HG03354 (cell line): Measurements from ENCODE around the gene LIPC.

Source experiments
- ATAC-seq: cut with Tn5 transposase; IDR thresholded peaks from one replicate; pipeline ENCODE4 v1.9.1; 2021; ENCODE audit warnings: mild to moderate bottlenecking; ENCODE audit not compliant: unreplicated experiment, poor library complexity, severe bottlenecking

LIPC gene

DNA sequence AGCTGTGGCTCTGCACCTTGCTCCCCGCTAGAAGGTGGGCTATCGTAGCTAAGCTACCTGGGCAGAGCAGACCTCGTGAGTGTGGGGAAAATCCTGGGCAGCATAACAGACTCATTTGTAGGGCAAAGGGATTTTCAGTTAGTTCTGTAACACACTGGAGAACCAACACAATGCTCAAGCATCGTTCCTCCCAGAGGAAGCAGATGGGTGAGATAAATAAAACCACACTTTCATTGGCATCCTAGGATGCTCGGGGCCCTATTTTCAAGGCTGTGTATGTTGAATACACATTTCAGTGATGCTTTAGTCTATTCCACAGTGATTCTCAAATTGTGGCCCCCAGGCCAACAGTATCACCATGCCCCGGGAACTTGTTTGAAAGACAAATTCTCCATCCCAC, 20.0 kb downstream of the LIPC start:
- no peak for ATAC-seq

DNA sequence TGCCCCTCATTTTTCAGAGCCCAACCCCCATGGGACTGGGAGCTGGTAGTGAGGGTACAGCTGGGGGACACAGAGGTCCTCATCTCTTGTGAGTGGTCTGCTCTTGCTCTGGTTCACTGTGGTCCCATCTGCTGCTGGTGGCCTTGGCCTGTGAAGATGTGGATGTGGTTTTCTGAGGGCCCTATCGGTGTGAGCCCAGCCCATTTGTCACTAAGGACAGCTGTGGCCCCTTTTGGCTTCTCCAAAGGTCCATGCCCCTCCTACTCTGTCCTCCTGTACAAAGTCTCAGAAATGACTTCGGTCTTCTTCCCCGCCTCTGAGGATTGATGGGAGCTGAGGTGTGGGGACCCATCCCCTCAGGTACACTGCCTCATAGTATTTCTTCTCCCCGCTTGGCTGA, 21.0 kb downstream of the LIPC start:
- no peak for ATAC-seq

DNA sequence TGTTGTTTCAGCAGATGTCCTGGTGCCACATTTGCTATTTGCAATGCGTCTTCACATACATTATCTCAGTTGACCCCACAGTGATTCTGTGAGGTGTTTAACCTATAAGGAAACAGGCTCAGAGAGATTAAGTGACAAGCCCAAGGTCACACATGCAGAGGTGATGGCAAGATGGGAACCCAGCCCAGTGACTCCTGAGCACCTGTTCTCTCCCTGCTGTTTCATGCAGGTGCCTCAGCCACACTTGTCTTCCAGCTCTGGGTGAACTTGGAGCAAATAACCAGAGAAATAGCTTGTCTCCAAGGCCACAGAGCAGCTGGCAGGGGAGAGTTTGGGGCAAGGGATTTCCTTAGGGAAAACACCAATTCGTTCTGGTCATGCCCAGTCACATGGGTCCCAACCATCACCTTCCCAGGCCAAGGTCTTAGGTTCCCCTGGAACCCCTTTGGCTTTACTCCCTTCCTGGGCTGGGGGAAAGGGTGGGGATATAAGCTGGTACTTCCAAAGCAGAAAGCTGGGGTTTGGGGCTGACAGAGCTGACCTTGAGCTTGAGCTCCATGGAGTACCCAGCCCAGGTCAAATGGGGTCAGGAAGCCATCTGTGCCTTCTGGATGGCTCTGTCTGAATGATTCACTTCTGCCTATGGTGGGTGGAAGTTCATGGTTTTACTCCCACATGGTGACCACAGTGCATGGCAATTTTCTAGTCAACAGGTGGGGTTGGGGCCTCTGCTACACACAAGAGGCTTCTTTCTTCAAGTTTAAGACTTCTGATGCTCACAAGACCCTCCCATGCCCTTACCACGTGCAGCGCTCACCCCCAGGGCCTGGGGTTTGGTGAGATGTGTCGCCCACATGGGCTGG, 22.4 kb downstream of the LIPC start:
- ATAC-seq: no peak

DNA sequence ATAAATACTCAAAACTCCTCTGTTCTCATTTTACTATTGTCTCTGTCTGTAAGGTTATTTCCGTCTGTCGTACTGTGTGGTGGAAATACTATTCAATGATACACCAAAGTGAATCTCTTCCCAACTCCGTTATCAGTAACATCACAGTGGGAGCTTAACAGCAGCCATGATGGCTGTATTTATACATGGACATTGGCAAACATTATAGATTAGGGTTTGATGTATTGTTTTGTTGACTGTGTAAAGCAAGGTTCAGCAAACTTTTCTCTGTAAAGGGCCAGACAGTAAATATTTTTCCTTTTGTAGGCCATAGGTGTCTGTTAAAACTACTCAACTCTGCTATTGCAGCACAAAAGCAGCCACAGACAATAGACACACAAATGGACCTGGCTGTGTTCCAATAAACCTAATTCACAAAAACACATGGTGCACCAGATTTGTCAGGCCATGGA, 23.2 kb downstream of the LIPC start:
- no peak for ATAC-seq

DNA sequence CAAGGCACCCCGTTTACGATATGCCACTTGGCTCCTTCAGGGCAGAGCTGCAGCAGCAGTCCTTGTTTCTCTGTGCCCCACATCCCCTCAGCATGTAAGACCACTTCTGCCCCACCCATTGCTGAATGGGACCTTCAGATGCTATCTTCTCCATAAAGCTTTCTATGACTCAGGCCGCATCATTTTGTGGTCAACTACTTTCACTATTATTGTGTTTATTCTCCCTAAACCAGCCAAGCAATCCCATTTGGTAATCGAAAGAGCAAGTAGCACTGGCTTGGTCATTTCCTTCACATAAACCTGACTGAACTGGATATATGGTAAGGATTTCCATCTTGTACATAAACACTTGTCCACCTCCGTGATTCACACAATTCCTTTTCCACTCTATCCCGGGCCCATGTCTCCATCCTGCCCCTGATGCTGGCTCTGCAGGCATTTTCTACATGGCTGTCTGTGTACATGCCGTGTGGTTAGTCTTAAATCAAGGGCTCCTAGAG, 25.7 kb downstream of the LIPC start:
- ATAC-seq: peak; percentile 77

DNA sequence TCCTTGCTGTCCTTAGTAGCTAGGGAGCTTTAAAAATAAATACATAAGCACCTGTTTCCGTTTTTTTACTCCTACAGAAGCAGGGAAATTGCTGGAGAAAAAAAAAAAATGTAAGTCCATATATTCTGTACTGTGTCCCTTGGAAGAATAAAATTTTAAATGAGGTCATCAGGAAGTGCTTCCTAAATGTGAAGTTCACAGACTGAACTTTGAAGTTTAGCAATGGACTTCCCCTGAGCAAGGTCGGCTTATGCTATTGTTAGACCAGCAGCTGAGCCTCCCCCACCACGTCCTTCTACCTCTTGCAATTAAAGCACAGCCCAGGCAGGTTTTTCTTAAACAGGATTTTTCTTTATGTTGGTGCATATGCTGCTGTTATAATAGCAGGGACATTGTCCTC, 26.3 kb downstream of the LIPC start:
- ATAC-seq: peak; percentile 32

DNA sequence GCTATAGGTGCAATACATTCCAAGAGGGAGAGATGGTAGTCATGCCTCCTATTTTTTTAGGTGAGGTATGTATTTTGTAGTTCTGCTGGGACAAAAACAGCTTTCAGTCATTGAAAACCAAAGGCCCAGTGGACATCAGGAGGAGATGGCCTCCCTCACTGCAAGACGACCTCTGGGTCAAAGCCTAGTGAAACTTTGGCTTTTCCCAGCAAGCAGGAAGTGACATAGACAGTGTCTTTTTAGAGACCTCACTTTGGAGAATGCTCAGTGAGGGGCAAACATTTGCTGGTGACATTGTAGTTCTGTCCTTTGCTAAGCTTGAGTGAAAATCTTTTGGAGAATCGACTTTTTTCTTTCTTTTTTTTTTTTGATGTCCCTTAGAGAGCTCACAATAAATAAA, 27.3 kb downstream of the LIPC start:
- ATAC-seq: no peak

DNA sequence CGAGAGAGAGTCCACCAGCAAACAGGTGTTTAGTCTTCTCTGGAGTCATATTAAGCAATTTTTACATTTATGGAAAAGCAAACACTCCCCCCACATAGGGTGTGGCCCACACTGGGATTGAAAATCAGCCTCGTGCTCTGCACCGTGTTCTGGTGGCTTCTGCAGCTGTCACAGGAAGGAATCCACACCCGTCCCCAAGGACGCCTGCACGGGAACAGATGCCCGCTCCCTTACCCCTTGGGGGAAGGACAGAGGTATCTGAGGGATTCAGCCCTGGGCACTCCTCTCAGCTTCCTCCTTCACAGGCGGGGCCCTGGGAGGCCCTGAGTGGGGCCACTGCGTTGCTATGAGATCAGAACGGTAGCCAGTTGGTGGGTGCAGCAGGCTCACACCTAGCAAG, 27.8 kb downstream of the LIPC start:
- ATAC-seq: no peak

DNA sequence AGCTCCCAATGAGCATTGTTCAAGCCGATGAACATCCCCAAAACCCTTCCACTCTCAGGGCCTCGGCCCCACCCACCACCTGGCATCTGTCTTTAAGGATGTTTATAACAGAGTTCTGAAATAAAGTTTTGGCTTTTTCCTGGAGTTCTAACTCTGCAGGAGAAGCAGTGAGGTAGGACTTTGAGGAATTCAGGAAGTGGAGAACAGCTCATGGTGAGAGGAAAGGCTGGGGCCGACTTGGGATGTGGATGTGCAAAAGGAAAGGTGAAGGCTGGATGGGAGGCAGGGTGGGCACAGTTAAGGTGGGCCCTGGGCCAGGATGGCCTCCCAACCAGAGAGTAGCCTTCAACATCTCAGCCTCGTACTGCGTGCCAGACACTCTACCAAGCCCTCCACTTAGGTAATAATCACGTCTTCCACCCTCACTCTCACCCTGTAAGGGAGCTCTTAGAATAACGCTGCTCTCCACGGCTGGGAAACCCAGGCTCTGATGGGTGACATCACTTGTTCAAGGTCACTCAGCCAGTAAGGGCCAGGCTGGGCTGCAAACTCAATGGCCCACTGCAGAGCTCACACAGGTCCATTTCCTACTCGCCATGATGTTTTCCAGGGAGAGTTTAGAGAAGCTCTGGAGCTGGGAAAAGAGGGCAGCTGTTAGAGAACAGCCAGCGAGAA, 28.5 kb downstream of the LIPC start:
- ATAC-seq: no peak

DNA sequence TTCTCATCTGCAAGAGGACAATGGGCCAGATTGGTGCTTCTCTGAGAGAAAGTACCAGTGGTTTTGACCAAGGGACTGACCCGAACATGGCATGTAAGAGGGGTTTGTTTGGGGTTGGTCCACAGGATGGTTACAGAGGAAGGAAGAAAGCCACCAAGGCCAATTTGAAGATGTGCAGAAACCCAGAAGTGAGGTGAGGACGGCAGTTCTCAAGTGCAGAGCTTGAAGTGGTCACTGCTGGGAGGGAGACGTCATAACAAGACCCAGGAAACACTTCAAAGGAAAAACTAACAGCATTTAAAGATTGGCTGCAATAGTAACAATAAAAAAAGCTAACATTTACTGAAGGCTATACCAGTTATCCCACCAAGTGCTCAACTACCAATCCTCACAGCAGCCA, 29.1 kb downstream of the LIPC start:
- no peak for ATAC-seq

DNA sequence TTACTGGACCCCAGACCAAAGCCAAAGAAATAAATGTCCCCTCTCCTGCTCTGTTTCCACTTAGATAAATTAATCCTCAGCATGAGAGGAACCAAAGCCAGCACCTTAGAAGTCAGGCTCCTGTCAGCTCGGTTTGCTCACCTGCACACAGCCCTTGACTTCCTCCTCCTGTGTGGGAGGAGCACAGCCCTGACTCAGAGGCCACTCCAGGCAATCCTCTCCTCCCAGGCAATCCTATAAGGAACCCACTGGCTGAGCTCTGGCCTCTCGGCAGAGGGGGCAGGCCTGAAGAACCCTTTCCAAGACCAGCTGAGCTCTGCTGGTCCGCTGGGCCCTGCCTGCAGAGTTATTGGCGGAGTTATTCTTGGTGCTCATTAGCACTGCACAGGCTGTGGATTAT, 30.8 kb downstream of the LIPC start:
- ATAC-seq: no peak

DNA sequence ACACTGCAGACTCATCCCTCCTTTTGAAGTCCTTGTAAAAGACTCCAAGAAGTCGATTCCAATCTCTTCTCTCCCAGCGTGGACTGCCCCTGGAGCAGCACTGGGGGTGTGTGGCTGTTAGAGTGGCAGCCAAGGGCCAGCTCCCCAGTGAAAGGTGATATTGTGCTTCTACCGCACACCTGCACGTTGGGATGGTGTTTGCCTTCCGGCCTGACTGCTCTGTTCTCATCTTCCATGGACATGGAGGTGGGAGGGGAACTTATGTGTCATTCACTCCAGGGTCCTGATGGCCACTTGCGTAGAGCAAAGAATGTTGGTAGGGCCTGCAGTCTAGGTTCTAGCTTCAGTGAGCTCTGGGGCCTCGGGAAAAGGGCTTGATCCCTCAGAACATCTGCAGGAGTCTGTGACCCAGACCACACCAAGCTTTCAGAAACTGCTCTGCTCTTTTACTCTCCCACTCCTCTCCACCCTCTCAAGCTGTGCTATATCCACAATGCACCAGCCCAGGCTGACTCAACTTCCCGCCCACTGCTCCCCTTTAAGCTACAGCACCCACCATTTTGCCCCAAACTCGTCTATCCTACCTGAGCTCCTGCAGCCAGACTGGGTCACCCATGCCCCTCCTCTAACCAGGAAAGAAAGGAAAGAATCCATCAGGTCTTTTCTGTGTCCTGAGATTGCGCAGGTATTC, 31.3 kb downstream of the LIPC start:
- ATAC-seq: no peak

DNA sequence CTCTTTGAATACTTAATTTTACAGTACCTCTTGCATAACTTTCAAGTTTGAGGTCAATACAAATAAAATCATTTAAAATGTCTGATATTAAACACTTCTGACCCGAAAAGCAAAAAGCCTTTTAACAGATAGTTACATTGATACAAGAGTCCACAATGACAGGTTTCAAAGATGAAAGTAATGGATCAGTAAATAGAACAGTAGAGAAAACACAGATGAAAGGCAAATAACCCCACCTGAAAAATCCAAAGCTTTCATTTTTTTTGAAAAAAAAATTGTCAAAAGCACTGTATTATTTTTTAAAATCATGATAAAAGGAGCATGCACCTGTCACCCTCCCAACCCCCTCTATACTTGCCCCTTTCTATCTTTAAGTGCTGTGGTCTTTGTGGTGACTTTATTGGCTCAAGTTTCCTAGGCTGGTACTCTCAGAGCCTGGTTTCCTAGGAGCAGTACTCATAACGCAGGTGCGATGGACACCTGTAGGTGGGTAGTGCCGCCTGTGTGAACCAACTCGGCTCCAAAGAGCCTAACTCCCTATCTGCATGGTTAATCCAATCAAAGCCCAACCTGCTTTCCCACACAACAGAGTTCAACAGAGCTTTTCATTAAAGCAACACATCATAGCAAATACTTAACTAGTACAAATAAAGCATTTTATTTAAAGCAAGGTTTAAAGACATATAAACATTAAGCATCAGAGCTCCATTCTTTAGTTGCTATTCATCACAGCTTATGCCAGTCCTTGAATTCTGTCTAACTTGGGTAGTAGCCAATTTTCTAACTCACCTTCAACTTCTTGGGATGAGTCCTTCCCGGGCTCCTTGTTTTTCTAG, 32.2 kb downstream of the LIPC start:
- ATAC-seq: no peak

DNA sequence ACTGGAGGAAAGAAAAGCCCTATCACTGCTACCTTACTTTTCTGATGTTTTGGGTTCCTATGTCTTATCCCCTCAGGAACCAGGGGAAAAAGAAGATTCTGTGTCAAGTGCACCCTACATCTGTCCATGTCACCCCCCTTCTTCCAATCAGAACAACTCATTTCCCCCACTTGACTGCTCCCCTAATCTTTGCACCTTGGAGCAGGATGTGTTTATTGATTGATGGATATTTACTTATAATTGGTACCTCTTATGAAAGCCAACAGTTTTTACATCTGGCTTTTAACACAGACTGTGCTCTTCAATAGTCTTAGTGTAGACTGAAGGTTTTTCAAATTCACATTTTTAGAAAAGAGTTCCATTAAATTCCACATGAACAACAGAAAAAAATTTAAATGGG, 33.3 kb downstream of the LIPC start:
- no peak for ATAC-seq

DNA sequence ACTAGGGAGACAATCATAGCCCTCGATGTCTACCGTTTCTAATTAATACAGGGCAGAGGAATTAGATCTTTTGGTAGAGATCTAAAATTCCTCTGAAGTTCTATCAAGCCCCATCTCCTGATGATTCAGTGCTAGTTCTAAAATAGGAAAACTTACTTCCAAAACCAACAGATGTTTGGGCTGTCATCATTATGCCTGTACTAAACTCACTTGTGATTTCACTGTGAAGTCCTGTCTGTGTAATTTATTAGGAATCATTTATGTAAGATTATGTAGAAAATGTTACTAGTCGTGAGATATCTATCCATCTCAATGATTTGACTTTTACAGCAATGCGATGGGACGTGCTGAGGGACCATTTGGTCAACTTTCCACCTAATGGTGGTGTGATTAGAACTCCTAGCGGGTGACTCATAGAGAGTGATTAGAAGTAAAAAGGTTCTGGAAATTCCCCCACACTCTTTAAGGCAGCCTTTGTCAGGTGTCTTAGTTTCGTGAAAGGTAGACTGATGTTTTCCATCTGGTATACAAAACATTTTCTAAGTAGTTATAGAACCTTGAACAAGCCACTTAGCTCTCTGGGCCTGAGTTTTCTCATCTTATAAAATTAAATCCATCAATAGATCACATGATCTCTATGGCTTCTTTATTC, 34.2 kb downstream of the LIPC start:
- ATAC-seq: no peak

DNA sequence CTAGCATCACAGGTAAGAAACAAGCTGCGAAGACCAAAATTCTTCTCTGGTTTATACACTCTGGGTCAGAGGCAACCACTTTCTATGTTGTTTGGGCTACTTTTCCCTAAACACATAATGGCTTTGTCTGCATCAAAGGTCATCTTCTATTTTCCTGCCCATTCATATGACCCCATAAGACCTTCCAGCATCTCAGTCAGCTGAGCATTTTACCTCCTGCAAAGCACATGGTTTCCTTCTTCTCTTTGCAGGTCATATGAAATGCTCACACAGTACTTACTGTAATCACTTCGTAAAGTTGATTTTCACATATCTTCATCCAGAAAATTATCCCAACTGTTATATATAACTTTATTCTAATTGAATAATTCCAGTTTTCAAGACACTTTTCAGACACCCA, 34.8 kb downstream of the LIPC start:
- ATAC-seq: no peak

DNA sequence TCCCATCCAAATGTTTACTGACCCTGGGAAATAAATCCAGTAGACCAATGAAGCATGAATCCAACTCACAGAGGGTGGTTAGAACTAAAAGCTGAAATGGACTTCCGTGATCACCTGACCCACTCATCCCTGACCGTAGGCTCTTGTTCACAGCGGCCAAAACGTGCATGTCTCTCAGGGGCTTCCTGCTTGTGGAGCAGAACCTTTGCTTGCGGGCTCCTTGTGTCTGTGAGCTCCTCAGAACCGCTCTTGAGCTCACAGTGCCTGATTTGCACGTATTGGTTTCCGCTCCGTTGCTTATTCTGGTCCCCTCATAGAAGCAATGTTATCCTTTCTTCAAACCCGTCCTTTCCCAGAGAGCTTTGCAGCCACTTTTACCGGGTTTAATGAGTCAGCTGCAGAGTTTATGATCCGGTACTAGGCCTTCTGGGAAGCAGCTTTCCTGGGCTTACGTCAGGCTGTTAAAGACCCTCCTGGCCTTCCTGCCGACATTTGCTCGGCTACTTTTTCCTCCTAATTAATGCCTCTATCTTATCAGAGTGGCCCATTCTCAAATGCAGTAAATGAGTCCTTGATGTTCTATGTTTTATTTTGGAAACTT, 35.4 kb downstream of the LIPC start:
- no peak for ATAC-seq

DNA sequence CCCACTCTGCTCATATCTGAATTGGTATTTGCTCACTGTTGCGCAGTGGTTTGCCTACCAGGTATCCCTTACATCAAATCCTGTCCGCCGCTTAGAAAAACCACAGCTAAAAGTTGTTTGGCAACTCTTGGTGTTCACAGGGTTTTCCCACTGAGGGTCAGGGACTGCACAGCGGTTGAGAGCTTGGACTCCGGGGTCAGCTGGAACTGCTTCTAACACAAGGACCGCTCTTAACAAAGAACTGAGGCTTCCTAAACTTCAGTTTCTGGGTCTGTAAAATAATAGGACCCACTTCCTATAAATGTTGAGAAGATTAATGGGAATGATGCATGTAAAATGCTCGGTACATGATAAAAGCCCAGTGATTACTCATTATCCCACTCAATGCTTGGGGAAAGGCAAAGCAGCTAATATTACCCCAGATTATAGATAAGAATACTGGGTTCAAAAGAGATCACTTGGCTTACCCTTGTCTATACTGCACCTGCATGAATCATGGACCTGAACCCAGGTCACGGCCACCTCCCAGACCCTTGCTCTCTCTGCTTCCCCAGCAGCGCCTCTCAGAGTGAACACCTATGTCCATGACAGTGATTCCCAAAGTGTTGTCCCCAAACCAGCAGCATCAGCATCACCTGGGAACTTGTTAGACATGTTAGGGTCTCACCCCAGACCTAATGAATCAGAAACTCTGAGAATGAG, 36.1 kb downstream of the LIPC start:
- ATAC-seq: no peak
